HepG2 (cell line): ENCODE results near the gene PCDHB2. TPM values are rescaled to one million over a fixed set of nuclear protein-coding genes. Genes with fewer than 3 reads are reported as not detected.

Experiments
- ATF7-NPFF ChIP-seq: sonication (generic); formaldehyde crosslinking; IDR thresholded peaks from 2 replicates; pipeline ENCODE4 v1.8.1; 2023; ENCODE audit warnings: mild to moderate bottlenecking, low read depth, missing genetic modification reagents, moderate library complexity
- CHD2 ChIP-seq: IDR thresholded peaks from 2 replicates; pipeline ENCODE4 v1.6.1; 2011; ENCODE audit warnings: low read depth, low read length, improper control_type of control experiment
- GABPA ChIP-seq, 2 experiments: IDR thresholded peaks; 2 replicates each; pipeline ENCODE4 v1.6.1; 2011 to 2016; ENCODE audit warnings: low read depth in 2 of 2, low read length in 1 of 2, missing biosample characterization in 1 of 2, missing genetic modification characterization in 1 of 2
- NCOR1 ChIP-seq: fragments of 200-600 bp; sonication (generic); IDR thresholded peaks from 2 replicates; pipeline ENCODE4 v1.7.0; 2017; ENCODE audit warnings: antibody characterized with exemption, low read length, borderline replicate concordance
- NR2C2 ChIP-seq: sonication (generic); formaldehyde crosslinking; IDR thresholded peaks from 2 replicates; pipeline ENCODE4 v1.4.0; 2020; ENCODE audit warnings: missing genetic modification reagents, mild to moderate bottlenecking, moderate library complexity, borderline replicate concordance
- NR2F1 ChIP-seq, 2 experiments: fragments of 450-650 bp in 1 of 2; formaldehyde crosslinking in 1 of 2; IDR thresholded peaks; 2 replicates each; pipeline versions ENCODE4 v1.5.0 to v1.6.1; 2016 to 2020; ENCODE audit warnings: mild to moderate bottlenecking in 1 of 2, missing compliant biosample characterization in 1 of 2, missing genetic modification reagents in 1 of 2, moderate library complexity in 1 of 2
- PHF8 ChIP-seq: sonication (generic); formaldehyde crosslinking; IDR thresholded peaks from 2 replicates; pipeline ENCODE4 v1.5.0; 2020; ENCODE audit warnings: missing genetic modification reagents
- POLR2A ChIP-seq, 2 experiments: IDR thresholded peaks; 2 replicates each; pipeline ENCODE4 v1.6.1; 2011; ENCODE audit warnings: low read depth in 2 of 2, low read length in 2 of 2, mild to moderate bottlenecking in 1 of 2, moderate library complexity in 1 of 2; ENCODE audit not compliant: insufficient read depth in 1 of 2
- PRDM4 ChIP-seq: sonication (generic); formaldehyde crosslinking; IDR thresholded peaks from 2 replicates; pipeline ENCODE4 v1.9.0; 2021; ENCODE audit warnings: missing genetic modification reagents, borderline replicate concordance
- SATB2 ChIP-seq: sonication (generic); formaldehyde crosslinking; IDR thresholded peaks from 2 replicates; pipeline ENCODE4 v1.5.0; 2020; ENCODE audit warnings: missing genetic modification reagents
- SRF ChIP-seq: IDR thresholded peaks from 2 replicates; pipeline ENCODE4 v1.6.1; 2011; ENCODE audit warnings: mild to moderate bottlenecking, low read depth, low read length, moderate library complexity
- TAF1 ChIP-seq: sonication (generic); formaldehyde crosslinking; IDR thresholded peaks from 2 replicates; pipeline ENCODE4 v1.4.0; 2020; ENCODE audit warnings: missing genetic modification reagents
- ZKSCAN1 ChIP-seq: fragments of 150-350 bp; IDR thresholded peaks from 2 replicates; pipeline ENCODE4 v1.6.1; 2014; ENCODE audit warnings: low read length
- ZNF101 ChIP-seq: sonication (generic); formaldehyde crosslinking; IDR thresholded peaks from 2 replicates; pipeline ENCODE4 v1.4.0; 2020; ENCODE audit warnings: mild to moderate bottlenecking, low read depth, missing genetic modification reagents, borderline replicate concordance
- ZNF3 ChIP-seq: IDR thresholded peaks from 2 replicates; pipeline ENCODE4 v1.7.0; 2017; ENCODE audit warnings: inconsistent platforms
- ZNF484 ChIP-seq: sonication (generic); formaldehyde crosslinking; IDR thresholded peaks from 2 replicates; pipeline ENCODE4 v1.5.1; 2020; ENCODE audit warnings: mild to moderate bottlenecking, low read depth, missing genetic modification reagents, borderline replicate concordance
- ZNF724P ChIP-seq: sonication (generic); formaldehyde crosslinking; IDR thresholded peaks from 2 replicates; pipeline ENCODE4 v1.8.0; 2022; ENCODE audit warnings: missing genetic modification reagents, borderline replicate concordance
- ZNF792 ChIP-seq: IDR thresholded peaks from 2 replicates; pipeline ENCODE4 v1.6.1; 2016
- ZNF841 ChIP-seq: sonication (generic); formaldehyde crosslinking; IDR thresholded peaks from 2 replicates; pipeline ENCODE4 v1.8.1; 2023; ENCODE audit warnings: missing genetic modification reagents, borderline replicate concordance
- polyA plus RNA-seq, 8 experiments: library from polyadenylated mRNA; depleted of rRNA in 3 of 8; stranded (reverse) in 7 of 8; unstranded in 1 of 8; fragments of >200 nt; fragmentation: Illumina TruSeq in 4 of 8; extraction: Trizol in 4 of 8; gene quantifications; 2 replicates each; pipeline versions ENCODE4 v1.2.1 to v1.2.3, GENCODE V29; 2011 to 2016; ENCODE audit warnings: low read depth in 4 of 8, missing spikeins in 1 of 8, mixed read lengths in 1 of 8; ENCODE audit not compliant: insufficient read depth in 1 of 8
- total RNA-seq, 5 experiments: library from RNA; depleted of rRNA; stranded (reverse); fragments of >200 nt; fragmentation: Illumina TruSeq; extraction: Trizol; gene quantifications; 2 replicates each; pipeline ENCODE4 v1.2.3, GENCODE V29; 2016; ENCODE audit warnings: low read depth in 1 of 5
- TF ChIP-seq, protein P1 (sequence below): sonication (generic); formaldehyde crosslinking; IDR thresholded peaks from 2 replicates; pipeline ENCODE4 v1.9.0; 2021; ENCODE audit warnings: missing genetic modification reagents, mild to moderate bottlenecking, borderline replicate concordance
- TF ChIP-seq, protein P2 (sequence below): IDR thresholded peaks from 2 replicates; pipeline ENCODE4 v1.6.1; 2018; ENCODE audit warnings: missing genetic modification reagents, mild to moderate bottlenecking, missing compliant biosample characterization
- TF ChIP-seq, protein P3 (sequence below): sonication (generic); formaldehyde crosslinking; IDR thresholded peaks from 2 replicates; pipeline ENCODE4 v1.5.1; 2020; ENCODE audit warnings: missing genetic modification reagents, mild to moderate bottlenecking, borderline replicate concordance

The PCDHB2 gene
- total and polyA plus RNA-seq, 2 of the 13 experiments (the other 11 are each of a cell fraction or from before 2014, with no cell fraction given) = 7.1 to 7.5 TPM

GRCh38 chr5:141094481-141095262 is at the start of gene PCDHB2 (continued):
- no peak for TF ChIP-seq SRF
- no peak for TF ChIP-seq ZNF101 (CRISPR knock-in tag)
- peak; percentile 62 for TF ChIP-seq TAF1
- TF ChIP-seq PHF8 (CRISPR knock-in tag) = peak; percentile 77
- no peak for TF ChIP-seq CHD2
- 0 out of 2 replicates have a peak, but pooled peaks have one; percentile 60 for TF ChIP-seq ZNF792
- TF ChIP-seq, protein P1, sequence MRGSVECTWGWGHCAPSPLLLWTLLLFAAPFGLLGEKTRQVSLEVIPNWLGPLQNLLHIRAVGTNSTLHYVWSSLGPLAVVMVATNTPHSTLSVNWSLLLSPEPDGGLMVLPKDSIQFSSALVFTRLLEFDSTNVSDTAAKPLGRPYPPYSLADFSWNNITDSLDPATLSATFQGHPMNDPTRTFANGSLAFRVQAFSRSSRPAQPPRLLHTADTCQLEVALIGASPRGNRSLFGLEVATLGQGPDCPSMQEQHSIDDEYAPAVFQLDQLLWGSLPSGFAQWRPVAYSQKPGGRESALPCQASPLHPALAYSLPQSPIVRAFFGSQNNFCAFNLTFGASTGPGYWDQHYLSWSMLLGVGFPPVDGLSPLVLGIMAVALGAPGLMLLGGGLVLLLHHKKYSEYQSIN (CRISPR knock-in tag) = no peak
- TF ChIP-seq ZNF841 (CRISPR knock-in tag) = no peak
- TF ChIP-seq ZNF3 (CRISPR knock-in tag) = no peak
- 0 out of 2 replicates have a peak, but pooled peaks have one; percentile 13 for TF ChIP-seq NR2C2 (CRISPR knock-in tag)
- TF ChIP-seq, protein P2, sequence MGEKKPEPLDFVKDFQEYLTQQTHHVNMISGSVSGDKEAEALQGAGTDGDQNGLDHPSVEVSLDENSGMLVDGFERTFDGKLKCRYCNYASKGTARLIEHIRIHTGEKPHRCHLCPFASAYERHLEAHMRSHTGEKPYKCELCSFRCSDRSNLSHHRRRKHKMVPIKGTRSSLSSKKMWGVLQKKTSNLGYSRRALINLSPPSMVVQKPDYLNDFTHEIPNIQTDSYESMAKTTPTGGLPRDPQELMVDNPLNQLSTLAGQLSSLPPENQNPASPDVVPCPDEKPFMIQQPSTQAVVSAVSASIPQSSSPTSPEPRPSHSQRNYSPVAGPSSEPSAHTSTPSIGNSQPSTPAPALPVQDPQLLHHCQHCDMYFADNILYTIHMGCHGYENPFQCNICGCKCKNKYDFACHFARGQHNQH (CRISPR knock-in tag) = no peak; the same call in 1 of the 2 replicates
- no peak for TF ChIP-seq GABPA (IDR thresholded peaks at IDR 0.05; ENCODE audit: low read depth, low read length)
- TF ChIP-seq GABPA (CRISPR knock-in tag; IDR thresholded peaks at IDR 0.05; ENCODE audit: low read depth) = peak; percentile 21
- no peak for TF ChIP-seq ZNF484 (CRISPR knock-in tag)
- 0 out of 2 replicates have a peak, but pooled peaks have one; percentile 30 for TF ChIP-seq PRDM4
- no peak for TF ChIP-seq NCOR1
- TF ChIP-seq ZKSCAN1 = 0 out of 2 replicates have a peak, but pooled peaks have one; percentile 5
- no peak for TF ChIP-seq SATB2 (CRISPR knock-in tag)
- no peak for TF ChIP-seq ATF7-NPFF
- peak; percentile 59 to 69 for TF ChIP-seq POLR2A (IDR thresholded peaks at IDR 0.05; ENCODE audit: insufficient read depth in 1 of 2, low read depth in 2 of 2, low read length in 2 of 2)
- TF ChIP-seq, protein P3, sequence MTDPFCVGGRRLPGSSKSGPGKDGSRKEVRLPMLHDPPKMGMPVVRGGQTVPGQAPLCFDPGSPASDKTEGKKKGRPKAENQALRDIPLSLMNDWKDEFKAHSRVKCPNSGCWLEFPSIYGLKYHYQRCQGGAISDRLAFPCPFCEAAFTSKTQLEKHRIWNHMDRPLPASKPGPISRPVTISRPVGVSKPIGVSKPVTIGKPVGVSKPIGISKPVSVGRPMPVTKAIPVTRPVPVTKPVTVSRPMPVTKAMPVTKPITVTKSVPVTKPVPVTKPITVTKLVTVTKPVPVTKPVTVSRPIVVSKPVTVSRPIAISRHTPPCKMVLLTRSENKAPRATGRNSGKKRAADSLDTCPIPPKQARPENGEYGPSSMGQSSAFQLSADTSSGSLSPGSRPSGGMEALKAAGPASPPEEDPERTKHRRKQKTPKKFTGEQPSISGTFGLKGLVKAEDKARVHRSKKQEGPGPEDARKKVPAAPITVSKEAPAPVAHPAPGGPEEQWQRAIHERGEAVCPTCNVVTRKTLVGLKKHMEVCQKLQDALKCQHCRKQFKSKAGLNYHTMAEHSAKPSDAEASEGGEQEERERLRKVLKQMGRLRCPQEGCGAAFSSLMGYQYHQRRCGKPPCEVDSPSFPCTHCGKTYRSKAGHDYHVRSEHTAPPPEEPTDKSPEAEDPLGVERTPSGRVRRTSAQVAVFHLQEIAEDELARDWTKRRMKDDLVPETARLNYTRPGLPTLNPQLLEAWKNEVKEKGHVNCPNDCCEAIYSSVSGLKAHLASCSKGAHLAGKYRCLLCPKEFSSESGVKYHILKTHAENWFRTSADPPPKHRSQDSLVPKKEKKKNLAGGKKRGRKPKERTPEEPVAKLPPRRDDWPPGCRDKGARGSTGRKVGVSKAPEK (CRISPR knock-in tag) = peak; percentile 51; the same call in 1 of the 2 replicates
- TF ChIP-seq ZNF724P (CRISPR knock-in tag) = no peak
- TF ChIP-seq NR2F1 (CRISPR knock-in tag; IDR thresholded peaks at IDR 0.05) = no peak
